Endothelial cell of umbilical vein (primary cell): ENCODE data around the gene IGSF6. TPM values are rescaled to one million over a fixed set of nuclear protein-coding genes. Genes with fewer than 3 reads are reported as not detected.

Source experiments
- BruUV-seq: library from RNA; stranded (reverse); fragments of 400-500 nt; replicated peaks from 2 replicates; lab custom pipeline; 2021; lab: Mats Ljungman, UMichigan
- CTCF ChIA-PET: fragments of 300-600, 350-600 bp; sonication (Branson Sonifier 250); formaldehyde crosslinking; loops from one replicate; lab custom pipeline; 2021; ENCODE audit warnings: antibody characterized with exemption, inconsistent platforms; lab: Charles Lee
- POLR2A ChIA-PET: fragments of 300-600, 350-600 bp; sonication (Branson Sonifier 250); formaldehyde crosslinking; loops from one replicate; lab custom pipeline; 2021; ENCODE audit warnings: antibody characterized with exemption, inconsistent platforms; lab: Charles Lee
- DNase-seq: peaks from one replicate; pipeline ENCODE4 v3.0.0-alpha.2; 2011; ENCODE audit warnings: low read depth, low spot score
- FAIRE-seq: peaks from 2 replicates; lab custom pipeline; 2011; peaks lifted over from hg19 to GRCh38; lab: Jason Lieb, UNC
- H2AFZ ChIP-seq: 2 replicates; pipeline ENCODE4 v1.6.0; 2012; ENCODE audit warnings: low read depth, low read length, control low read depth, inconsistent platforms
- H3K27ac ChIP-seq: 2 replicates; pipeline ENCODE4 v1.5.1; 2011; ENCODE audit warnings: low read depth, mild to moderate bottlenecking, control low read depth, low read length, moderate library complexity; ENCODE audit not compliant: insufficient read depth
- H3K27me3 ChIP-seq, 2 experiments: 2 replicates each; pipeline versions ENCODE4 v1.6.0 to v1.6.1; 2011; ENCODE audit warnings: low read length in 2 of 2, mixed read lengths in 1 of 2; ENCODE audit not compliant: control insufficient read depth in 2 of 2, insufficient read depth in 2 of 2
- H3K36me3 ChIP-seq, 2 experiments: 2 replicates in 1 of 2; 3 replicates in 1 of 2; pipeline ENCODE4 v1.5.1; 2011; ENCODE audit warnings: low read length in 2 of 2, mild to moderate bottlenecking in 1 of 2, moderate library complexity in 1 of 2; ENCODE audit not compliant: control insufficient read depth in 2 of 2, insufficient read depth in 2 of 2; ENCODE audit errors: extremely low read depth in 1 of 2
- H3K4me1 ChIP-seq: 3 replicates; pipeline ENCODE4 v1.5.1; 2011; ENCODE audit warnings: mild to moderate bottlenecking, low read length; ENCODE audit not compliant: control insufficient read depth, insufficient read depth; ENCODE audit errors: extremely low read depth
- H3K4me2 ChIP-seq: 2 replicates; pipeline ENCODE4 v1.6.1; 2011; ENCODE audit warnings: low read length, control low read depth, mixed read lengths; ENCODE audit not compliant: insufficient read depth
- H3K4me3 ChIP-seq, 3 experiments: fragments of 200-600 bp in 1 of 3; sonication (generic), shearing (Covaris generic) in 1 of 3; replicated peaks in 1 of 3; 2 replicates each; pipeline ENCODE4 v1.5.1; 2011 to 2016; ENCODE audit warnings: control low read depth in 3 of 3, low read length in 3 of 3, mild to moderate bottlenecking in 2 of 3, inconsistent platforms in 1 of 3, low read depth in 1 of 3, moderate library complexity in 1 of 3; ENCODE audit not compliant: insufficient read depth in 1 of 3
- H3K79me2 ChIP-seq: 2 replicates; pipeline ENCODE4 v1.6.0; 2012; ENCODE audit warnings: low read length, inconsistent platforms; ENCODE audit not compliant: control insufficient read depth, insufficient read depth
- H3K9ac ChIP-seq: replicated peaks from 2 replicates; pipeline ENCODE3; 2011; ENCODE audit warnings: low read length, control low read depth; ENCODE audit not compliant: insufficient read depth; ENCODE audit errors: extremely low read depth
- H3K9me1 ChIP-seq: replicated peaks from 3 replicates; pipeline ENCODE4 v1.6.0; 2011; ENCODE audit warnings: mild to moderate bottlenecking, low read length; ENCODE audit not compliant: control insufficient read depth, insufficient read depth; ENCODE audit errors: extremely low read depth
- H3K9me3 ChIP-seq: replicated peaks from 2 replicates; pipeline ENCODE4 v1.5.1; 2012; ENCODE audit warnings: low read length, inconsistent platforms; ENCODE audit not compliant: control insufficient read depth, insufficient read depth
- H4K20me1 ChIP-seq: replicated peaks from 2 replicates; pipeline ENCODE3; 2011; ENCODE audit warnings: mild to moderate bottlenecking, low read length; ENCODE audit not compliant: control insufficient read depth, insufficient read depth; ENCODE audit errors: extremely low read depth
- CTCF ChIP-seq, 2 donors: IDR thresholded peaks; 1 replicate in 1 of 2; 2 replicates in 1 of 2; pipeline ENCODE4 v1.5.1; 2011; ENCODE audit warnings: low read length in 2 of 2, mild to moderate bottlenecking in 2 of 2, moderate library complexity in 2 of 2, control low read depth in 1 of 2, inconsistent platforms in 1 of 2, low read depth in 1 of 2; ENCODE audit not compliant: insufficient read depth in 1 of 2; ENCODE audit errors: extremely low read depth in 1 of 2
- EZH2 ChIP-seq: IDR thresholded peaks from 2 replicates; pipeline ENCODE4 v1.6.1; 2012; ENCODE audit warnings: borderline replicate concordance, low read depth, mild to moderate bottlenecking, moderate library complexity, low read length, inconsistent platforms; ENCODE audit not compliant: severe bottlenecking
- FOS ChIP-seq: IDR thresholded peaks from 2 replicates; pipeline ENCODE4 v1.6.1; 2011; ENCODE audit warnings: mild to moderate bottlenecking, low read length, moderate library complexity, borderline replicate concordance; ENCODE audit not compliant: insufficient read depth
- GATA2 ChIP-seq: IDR thresholded peaks from 2 replicates; pipeline ENCODE4 v1.7.0; 2011; ENCODE audit warnings: low read depth, mild to moderate bottlenecking, moderate library complexity, mixed read lengths, low read length; ENCODE audit not compliant: insufficient read length, insufficient read depth
- JUN ChIP-seq: IDR thresholded peaks from 2 replicates; pipeline ENCODE4 v1.6.1; 2011; ENCODE audit warnings: borderline replicate concordance, low read depth; ENCODE audit not compliant: insufficient read length, insufficient read depth
- MAX ChIP-seq: IDR thresholded peaks from 2 replicates; pipeline ENCODE4 v1.6.1; 2011; ENCODE audit not compliant: insufficient read depth, insufficient read length
- MYC ChIP-seq: IDR thresholded peaks from one replicate; pipeline ENCODE4 v1.6.1; 2011; ENCODE audit warnings: mild to moderate bottlenecking, low read depth, low read length
- POLR2A ChIP-seq: IDR thresholded peaks from 2 replicates; pipeline ENCODE4 v1.6.1; 2012; ENCODE audit warnings: low read depth, mild to moderate bottlenecking, control low read depth, low read length
- POLR2AphosphoS5 ChIP-seq: IDR thresholded peaks from 2 replicates; pipeline ENCODE4 v1.6.1; 2012; ENCODE audit warnings: low read depth, mild to moderate bottlenecking, control low read depth, low read length, moderate library complexity; ENCODE audit not compliant: insufficient read depth
- dilution Hi-C: fragments of 300-500 bp; cut with MboI; formaldehyde crosslinking; loops from one replicate; pipeline ENCODE4 v1.15.0; 2019; ENCODE audit warnings: low sequenced_read_pairs; ENCODE audit not compliant: extremely low pct_ligation_motif_present
- intact Hi-C: fragments of 100-400 bp; cut with micrococcal nuclease; formaldehyde crosslinking; loops from one replicate; pipeline ENCODE4 v1.10.0; 2022
- polyA plus RNA-seq, 4 experiments: library from polyadenylated mRNA; depleted of rRNA in 3 of 4; stranded (reverse) in 3 of 4; unstranded in 1 of 4; fragments of >200 nt; gene quantifications; 2 replicates each; pipeline versions ENCODE4 v1.2.1 to v1.2.3, GENCODE V29; 2011 to 2012; ENCODE audit warnings: missing spikeins in 1 of 4
- total RNA-seq: library from RNA; stranded (reverse); gene quantifications from 2 replicates; pipeline ENCODE4 v1.2.3, GENCODE V29; 2021

Gene IGSF6
- total and polyA plus RNA-seq, 2 donors (not counting 3 experiments of a cell fraction or from before 2014, with no cell fraction given) = not detected

GRCh38 chr16:21625026-21625425 is 27.4 kb downstream of the IGSF6 start:
- TF ChIP-seq JUN = no peak
- TF ChIP-seq MYC = no peak
- TF ChIP-seq CTCF (IDR thresholded peaks at IDR 0.05; ENCODE audit: extremely low read depth in 1 of 2, insufficient read depth in 1 of 2, low read depth in 1 of 2, low read length in 2 of 2) = no peak
- no peak for TF ChIP-seq MAX
- no peak for TF ChIP-seq POLR2A
- TF ChIP-seq FOS = no peak
- no peak for TF ChIP-seq EZH2
- TF ChIP-seq POLR2AphosphoS5 = no peak
- no peak for TF ChIP-seq GATA2
- no peak overlapping the region for H2AFZ ChIP-seq
- dilution Hi-C loops = no loop called here
- no peak overlapping the region for H3K4me3 ChIP-seq
- peaks cover 8% of the 10 kb centered on the region for H3K79me2 ChIP-seq
- H3K27ac ChIP-seq = no peak overlapping the region
- no peak overlapping the region for H3K9ac ChIP-seq
- no peak for FAIRE-seq
- no peak overlapping the region for H3K4me2 ChIP-seq
- no peaks in the 10 kb centered on the region for H4K20me1 ChIP-seq
- H3K36me3 ChIP-seq = peaks cover 4 to 9% of the 10 kb centered on the region in 2 experiments
- no peak for DNase-seq
- H3K9me1 ChIP-seq = no peaks in the 10 kb centered on the region
- ChIA-PET CTCF (interaction anchor here (1.2 kb wide), 1 partner anchor 16 kb away, joined by 5 read pairs; no protein-coding TSS in a partner anchor), POLR2A (no interaction called here)
- intact Hi-C loops = loop anchor here (10.0 kb wide), 1 partner anchor 1440 kb away; no protein-coding TSS in a partner anchor
- H3K4me1 ChIP-seq = peaks cover 14% of the 10 kb centered on the region
- H3K27me3 ChIP-seq = no peaks in the 10 kb centered on the region
- no TSS peak for BruUV-seq
- H3K9me3 ChIP-seq = no peaks in the 10 kb centered on the region
